ENCODE measurements around the gene MIER2.
A peak's percentile ranks its signal among the peaks of the same experiment; 100 is the strongest.

The MIER2 gene

GRCh38 chr19:306151-306900, 38.3 kb downstream of the MIER2 start:
- DNase-seq, result no peak

DNA sequence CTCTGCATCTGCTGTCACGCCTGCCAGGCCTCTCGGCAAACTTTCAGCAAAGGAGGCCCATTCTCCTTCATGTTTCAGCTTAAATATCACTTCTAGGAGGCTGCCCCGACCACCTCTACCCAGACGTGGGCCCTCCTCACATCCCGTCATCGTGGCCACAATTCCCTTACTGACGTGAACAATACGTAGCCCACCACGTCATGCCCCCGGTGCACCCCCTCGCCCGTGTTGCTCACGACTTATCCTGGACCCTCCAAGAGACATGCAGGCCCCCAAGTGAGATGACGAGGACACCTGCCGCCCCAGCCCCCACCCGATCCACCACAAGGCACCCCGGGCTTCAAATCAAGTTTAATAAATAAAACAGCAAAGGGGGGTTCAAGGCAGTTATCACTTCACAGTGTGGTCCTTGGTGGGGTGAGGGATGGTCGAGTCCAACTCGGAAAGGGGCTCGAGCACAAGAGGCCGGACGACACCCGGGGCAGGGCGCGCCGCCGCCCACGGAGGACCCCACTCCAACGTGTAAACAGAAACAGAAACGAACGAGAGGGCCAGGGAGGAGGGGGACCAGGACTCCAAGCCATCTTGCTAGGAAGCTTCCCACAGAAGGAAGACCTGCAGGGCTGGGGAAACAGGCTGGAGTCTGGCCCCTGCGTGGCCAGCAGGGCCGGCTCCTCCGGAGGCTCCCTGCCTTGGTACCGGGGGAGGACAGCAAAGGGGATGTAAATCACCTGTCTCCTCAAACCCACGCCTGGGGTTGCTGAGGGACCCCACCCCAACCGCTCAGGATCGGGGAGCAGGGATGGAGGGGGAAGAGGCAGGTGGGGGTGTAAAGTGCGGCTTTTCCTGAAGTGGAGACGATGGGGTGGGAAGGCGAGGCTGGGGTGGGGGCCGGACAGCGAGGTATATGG, 39.1 kb downstream of the MIER2 start:
- DNase-seq, result no peak

DNA sequence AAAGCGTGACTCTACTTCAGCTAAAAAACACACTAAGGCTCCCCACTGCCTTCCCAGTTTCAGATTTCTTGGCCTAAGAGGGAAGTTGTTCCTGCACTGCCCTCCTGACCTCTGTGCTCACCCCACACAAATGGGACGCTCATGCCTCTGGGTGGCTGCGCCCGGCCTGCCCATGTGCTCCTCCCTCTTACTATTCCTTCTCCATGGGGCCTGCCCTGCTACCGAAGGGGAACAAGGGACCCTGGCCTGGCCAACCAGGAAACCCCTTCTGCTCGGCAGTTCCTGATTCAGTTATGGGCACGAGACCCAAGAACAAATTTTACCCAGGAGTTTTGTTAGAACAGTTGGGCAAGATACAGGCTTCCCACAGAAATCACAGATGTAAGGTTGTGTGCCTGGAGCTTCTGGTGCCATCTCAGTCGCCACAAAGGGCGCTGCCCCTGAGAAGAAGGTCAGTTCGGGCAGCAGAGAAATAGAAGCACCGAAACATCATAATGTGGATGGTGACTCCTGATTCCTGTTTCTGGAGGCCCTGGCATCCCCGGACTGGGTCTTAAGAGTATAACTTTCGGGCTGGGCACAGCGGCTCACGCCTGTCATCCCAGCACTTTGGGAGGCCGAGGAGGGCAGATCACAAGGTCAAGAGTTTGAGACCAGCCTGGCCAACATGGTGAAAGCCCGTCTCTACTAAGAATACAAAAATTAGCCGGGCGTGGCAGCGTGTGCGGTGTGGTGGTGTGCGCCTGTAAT, 47.9 kb downstream of the MIER2 start:
- DNase-seq, result no peak

DNA sequence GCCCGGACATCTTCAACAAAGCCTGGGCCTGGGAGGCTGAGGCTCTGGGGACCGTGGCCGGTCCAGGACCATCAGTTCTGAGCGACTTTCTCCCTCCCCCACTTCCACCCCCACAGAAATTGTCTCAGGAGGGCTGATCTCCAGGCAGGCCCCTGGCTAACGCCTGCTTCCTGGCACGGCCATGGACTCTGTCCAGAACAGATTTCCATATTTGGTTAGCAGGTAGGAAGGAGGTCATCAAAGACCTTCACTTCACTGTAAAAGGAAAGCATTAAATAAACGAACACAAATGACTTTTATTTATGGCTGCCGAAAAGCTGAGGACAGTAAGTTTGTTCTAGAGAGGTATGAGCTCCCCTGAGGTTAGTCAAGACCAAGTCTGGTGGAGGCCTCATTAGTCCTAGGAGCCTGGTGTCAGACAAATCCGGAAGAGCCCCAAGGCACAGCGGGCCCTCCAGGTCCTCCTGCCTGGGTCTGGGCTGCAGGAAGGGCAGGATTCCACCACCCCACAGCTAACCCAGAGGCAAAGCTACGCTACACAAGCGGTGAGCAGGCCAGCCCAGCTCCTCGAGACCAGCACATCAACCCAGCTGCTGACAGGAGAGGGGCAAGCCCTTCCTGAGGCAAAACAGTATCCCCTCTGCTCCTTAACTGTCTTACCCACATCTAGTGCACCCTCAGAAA, 48.8 kb downstream of the MIER2 start:
- DNase-seq, result peak; percentile 62

DNA sequence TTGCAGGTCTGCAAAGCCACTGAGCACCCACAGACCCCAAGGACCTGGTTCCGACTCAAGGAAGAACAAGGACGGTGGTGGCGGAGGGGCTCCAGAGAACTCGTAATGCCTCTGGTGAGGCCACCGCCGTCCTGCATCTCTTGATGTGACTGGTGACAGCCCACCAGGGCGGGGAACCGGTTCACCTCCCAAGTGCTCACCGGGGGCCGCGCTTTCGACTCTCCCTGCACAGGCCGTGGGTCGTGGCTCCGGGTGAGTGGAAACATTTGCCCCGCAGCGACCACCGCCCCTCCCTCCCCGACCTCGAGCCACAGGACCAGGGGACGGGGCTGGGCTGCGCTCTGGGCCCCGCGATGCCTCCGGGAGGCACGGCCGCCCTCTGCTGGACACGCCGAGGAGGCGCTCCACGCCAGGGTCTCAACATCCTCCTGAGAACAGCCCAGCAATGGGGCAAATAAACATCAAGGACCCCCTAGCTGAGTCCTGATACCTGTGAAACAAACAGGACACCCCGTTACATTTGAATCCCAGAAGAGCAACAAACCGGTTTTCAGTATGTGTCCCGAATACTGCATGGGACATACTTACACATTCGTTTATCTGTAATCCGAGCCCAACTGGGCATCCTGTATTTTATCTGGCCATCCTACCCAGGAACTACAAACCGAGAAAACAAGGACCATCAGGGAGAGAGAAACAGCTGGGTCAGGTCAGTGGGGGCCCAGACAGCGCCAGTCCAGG, 49.5 kb downstream of the MIER2 start:
- peak; percentile 32 for DNase-seq

- DNase-seq, result no peak
Observed at GRCh38 chr19:294341-294945, 50.2 kb downstream of the MIER2 start.

GRCh38 chr19:293436-294110, 51.0 kb downstream of the MIER2 start:
- no peak for DNase-seq

DNA sequence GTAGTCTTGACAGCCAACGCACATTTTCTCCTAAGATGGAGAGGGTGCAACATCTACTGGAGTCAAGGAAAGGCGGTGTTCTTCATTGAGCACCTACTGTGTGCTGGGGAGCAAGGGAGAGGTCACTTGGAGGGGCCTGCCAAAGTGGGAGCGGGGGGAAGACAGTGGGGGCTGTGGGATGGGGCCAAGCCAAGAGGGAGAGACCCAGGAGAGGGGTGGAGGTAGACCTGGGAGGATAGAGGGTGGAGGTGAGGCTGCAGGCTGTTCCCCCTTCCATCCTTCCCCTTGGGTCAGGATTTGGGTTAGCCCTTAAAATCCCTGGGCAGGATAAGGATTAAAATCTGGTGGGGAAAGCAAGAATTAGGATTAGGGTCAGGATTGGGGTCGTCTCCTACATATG, 51.6 kb downstream of the MIER2 start:
- DNase-seq, result no peak

DNA sequence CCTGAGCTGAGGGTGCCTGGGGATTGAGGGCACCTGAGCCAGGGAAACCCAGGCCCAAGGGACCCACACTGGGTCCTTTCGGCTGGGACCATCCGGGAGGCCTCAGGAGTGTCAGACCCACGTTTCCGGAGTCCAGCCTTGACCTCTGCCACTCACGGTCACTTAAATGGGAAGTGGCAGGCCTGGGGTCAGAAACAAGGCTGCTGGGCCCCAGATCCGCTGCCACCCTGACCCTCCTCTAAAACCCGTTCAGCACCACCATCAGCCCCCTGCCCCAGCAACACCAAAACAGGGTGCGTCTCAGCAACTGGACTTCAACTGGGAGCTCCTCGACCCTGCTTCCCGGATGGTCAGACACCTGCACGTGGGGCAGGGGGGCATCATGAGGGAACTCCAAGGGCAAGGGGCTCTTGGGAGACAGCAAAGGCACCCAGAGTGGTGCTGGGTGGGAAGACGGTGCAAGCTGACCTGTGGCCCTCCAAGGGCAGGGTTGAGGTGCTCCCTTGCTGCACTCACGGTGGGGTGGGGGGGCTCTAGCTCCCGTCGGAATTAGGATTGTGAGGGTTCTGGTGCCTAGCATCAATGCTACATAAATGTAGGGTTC, 52.2 kb downstream of the MIER2 start:
- DNase-seq, result no peak

DNA sequence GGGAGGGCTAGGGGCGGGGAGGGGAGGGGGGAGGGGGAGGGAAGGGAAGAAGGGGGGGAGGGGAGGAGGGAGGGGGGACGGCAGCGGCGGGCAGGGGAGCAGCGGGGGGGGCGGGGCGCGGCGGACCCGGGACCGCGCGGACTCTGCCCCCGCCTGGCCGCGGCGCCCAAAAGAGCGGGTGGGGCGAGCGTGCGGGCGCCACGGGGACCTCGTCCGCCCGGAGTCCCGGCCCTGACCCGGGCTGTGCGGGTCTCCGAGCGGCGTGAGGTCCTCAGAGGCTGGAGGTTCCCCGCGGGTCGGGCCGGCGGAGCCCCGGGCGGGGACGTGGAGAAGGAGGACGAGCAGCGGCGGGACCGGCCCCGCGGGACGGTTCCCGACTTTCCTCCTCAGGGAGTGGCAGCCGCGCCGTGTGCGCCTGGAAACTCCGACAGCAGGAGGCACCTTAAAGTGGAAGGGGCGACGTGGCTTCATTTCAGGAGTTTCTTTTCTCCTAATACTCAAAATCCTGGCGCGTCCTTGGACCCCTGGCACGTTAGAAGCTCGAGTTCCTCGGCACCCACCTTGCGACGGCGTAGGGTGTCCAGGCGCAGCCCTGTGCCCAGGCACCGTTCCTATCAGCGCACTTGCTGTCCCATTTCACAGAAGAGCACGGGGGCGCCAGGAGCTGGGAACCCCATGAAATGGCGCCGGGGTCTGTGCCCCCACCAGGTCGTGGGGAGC, 52.9 kb downstream of the MIER2 start:
- no peak for DNase-seq

DNA sequence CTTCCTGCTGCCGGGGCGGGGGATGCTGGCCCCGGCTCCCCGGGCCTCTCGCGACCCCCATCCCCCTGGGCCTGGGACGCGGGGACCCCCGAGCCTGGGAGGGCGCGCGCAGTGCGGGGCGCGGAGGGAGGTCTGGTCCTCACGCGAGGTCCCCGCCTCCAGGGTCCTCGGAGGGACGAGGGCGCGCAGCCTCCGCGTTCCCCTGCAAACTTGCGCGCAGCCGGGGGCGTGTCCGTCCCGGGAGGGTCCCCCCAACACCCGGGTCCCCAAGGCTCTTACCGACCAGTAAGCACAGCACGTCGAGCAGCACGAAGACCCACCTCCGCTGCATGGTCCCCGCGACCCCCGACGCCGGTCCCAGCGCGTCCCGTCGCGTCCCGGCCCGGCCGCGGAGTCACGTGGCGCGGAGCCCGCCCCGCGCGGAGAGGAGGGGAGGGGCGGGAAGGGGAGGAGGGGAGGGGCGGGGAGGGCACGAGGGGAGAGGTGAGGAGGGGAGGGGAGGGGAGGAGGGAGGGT, 53.5 kb downstream of the MIER2 start, which contains the start of gene PLPP2:
TSS of gene PLPP2 (minus strand) at position 398 of the 516 bp plus-strand sequence. CDS start at position 331, 67 bp downstream.
- DNase-seq, result peak; percentile 35

- DNase-seq, result peak; percentile 97
Observed at GRCh38 chr19:290372-291005, 54.1 kb downstream of the MIER2 start.

- DNase-seq, result peak; percentile 97
Observed at GRCh38 chr19:289651-290371, 54.8 kb downstream of the MIER2 start.

- DNase-seq, result no peak
Observed at GRCh38 chr19:288911-289310, 55.7 kb downstream of the MIER2 start.

- DNase-seq, result no peak
Observed at GRCh38 chr19:287381-287871, 57.2 kb downstream of the MIER2 start.

- DNase-seq, result no peak
Observed at GRCh38 chr19:283395-283794, 61.2 kb downstream of the MIER2 start.

GRCh38 chr19:282501-282900, 62.1 kb downstream of the MIER2 start:
- peak; percentile 47 for DNase-seq

DNA sequence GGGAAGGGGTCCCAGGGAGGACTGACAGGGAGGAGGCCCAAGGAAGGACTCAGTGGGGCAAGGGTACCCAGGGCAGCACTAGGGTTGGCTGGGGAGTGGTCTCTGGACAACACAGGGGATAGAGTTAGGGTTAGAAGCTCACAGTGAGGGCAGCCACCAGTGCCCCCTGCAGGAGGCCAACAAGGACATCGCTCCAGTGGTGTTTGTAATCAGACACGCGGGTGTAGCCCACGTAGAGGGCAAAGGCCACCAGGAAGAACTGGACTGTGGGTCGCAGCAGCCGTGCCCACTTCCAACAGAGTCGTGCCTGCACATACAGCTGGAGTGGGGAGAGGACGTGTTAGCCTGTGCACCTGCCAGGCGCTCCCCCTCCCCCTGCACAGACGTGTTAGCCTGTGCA, 62.6 kb downstream of the MIER2 start:
- no peak for DNase-seq
